ENCODE data around the gene PRKAR1B.

Gene PRKAR1B

GRCh38 chr7:725223-726005, 1.7 kb downstream of the PRKAR1B start:
- no peak for DNase-seq (ENCODE audit: low read depth in 1 of 2, low spot score in 1 of 2)

GRCh38 chr7:724298-724697, 2.8 kb downstream of the PRKAR1B start:
- DNase-seq (ENCODE audit: low read depth in 1 of 2, low spot score in 1 of 2): no peak

GRCh38 chr7:723541-723940, 3.5 kb downstream of the PRKAR1B start:
- no peak for DNase-seq (ENCODE audit: low read depth in 1 of 2, low spot score in 1 of 2)

DNA sequence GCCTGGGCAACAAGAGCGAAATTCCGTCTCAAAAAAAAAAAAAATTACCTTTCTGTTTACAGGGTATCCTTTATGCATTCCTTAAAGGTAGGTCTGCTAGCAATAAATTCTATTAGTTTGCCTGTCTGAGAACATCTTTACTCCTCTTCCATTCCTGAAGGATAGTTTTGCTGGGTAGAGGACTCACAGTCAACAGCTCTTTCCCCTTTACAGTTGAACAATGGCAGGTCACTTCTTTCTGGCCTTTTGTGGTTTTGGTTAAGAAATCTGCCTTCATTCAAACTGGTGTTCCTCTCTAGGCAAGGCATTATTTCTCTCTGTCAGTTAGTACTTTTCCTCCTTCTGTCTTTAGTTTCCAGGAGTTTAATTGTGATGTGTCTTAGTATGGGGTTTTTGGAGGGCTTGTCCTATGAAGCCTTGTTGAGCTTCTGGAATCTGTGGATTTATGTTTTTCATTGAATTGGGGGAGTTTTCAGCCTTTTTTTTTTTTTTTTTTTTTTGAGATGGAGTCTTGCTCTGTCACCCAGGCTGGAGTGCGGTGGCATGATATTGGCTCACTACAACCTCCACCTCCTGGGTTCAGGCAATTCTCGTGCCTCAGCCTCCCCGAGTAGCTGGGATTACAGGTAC, 5.3 kb downstream of the PRKAR1B start:
- no peak for DNase-seq (ENCODE audit: low read depth in 1 of 2, low spot score in 1 of 2)

- DNase-seq (ENCODE audit: low read depth in 1 of 2, low spot score in 1 of 2): no peak
Observed at GRCh38 chr7:716636-717035, 10.4 kb downstream of the PRKAR1B start.

DNA sequence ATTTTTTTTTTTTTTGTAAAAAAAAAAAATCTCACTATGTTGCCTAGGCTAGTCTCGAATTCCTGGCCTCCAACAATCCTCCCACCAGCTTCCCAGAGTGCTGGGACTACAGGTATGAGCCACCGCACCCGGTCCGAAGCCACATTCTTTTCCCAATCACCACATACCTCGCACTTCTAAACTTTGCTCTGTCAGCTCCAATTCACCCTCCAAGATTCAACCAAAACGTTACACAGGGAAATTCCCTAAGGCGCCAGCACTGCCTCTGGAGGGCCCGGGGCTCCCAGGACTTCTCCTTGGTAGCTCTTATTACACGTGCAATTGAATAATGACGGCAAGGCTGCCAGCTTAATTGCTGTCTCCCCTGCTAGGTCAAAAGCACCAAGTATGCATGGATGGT, 10.9 kb downstream of the PRKAR1B start:
- DNase-seq (ENCODE audit: low read depth in 1 of 2, low spot score in 1 of 2): no peak

DNA sequence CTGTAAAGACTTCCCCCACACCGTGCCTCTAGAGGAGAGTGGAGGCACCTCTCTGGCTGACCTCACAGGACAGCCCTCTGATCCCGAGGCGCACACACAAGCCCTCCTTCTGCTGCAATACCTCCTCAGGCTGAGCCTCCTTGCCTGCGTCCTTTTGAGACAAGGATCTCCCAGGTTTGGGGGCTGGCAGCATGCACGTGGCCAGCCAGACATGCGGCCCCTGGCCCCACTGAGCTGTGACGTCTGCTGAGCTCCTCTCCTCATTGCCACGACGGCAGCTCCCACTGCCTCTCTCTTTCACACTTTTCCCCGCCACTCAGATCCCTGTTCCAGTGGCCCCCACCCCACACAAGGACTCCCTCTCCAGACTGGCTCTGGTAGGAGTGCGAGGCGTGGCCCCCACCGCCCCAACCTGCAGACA, 12.8 kb downstream of the PRKAR1B start:
- DNase-seq (ENCODE audit: low read depth in 1 of 2, low spot score in 1 of 2): no peak

DNA sequence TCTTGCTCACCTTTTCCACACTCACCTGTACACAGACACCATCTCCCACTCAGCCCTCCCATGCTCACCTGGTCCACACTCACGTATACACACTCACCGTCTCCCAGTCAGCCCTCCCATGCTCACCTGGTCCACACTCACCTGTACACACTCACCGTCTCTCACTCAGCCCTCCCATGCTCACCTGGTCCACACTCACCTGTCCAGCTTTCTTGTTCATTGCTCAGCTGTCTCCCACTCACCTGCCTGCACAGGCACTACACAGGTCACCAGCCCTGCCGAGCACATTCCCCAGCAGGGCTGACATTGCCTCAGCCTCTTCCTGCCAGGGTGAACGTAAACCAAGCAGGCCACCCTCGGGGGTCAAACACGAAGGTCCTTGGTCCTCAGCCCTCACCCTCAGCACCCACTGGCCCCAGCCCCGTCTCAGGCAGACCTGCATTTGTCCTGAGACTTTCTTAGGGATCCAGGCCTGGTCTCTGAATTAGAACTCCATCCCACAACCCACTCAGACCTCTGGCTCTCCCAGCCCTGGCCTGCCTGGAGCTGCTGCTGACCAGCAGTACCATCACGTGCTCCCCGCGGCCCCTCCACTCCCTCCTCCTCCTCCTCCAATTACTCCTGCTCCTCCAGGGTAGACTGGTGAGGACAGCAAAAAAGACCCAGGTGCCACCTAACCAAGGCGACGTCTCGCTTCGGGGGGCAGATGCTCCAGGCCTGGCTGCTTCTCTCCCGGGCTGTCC, 13.4 kb downstream of the PRKAR1B start:
- DNase-seq (ENCODE audit: low read depth in 1 of 2, low spot score in 1 of 2): no peak

DNA sequence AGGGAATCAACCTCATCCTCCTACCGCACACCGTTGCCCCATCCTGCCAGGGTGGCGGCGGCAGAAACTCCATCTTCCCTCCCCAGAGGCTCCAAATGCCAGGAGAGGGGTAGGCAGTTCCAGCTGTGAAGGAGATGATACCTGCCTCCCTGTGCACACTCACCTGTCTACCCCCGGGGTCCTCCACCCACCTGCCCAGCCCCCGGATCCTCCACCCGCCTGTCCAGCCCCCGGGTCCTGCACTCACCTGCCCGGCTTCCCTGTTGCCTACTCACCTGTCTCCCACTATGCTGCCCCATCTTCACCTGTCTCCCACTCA, 14.0 kb downstream of the PRKAR1B start:
- no peak for DNase-seq (ENCODE audit: low read depth in 1 of 2, low spot score in 1 of 2)

DNA sequence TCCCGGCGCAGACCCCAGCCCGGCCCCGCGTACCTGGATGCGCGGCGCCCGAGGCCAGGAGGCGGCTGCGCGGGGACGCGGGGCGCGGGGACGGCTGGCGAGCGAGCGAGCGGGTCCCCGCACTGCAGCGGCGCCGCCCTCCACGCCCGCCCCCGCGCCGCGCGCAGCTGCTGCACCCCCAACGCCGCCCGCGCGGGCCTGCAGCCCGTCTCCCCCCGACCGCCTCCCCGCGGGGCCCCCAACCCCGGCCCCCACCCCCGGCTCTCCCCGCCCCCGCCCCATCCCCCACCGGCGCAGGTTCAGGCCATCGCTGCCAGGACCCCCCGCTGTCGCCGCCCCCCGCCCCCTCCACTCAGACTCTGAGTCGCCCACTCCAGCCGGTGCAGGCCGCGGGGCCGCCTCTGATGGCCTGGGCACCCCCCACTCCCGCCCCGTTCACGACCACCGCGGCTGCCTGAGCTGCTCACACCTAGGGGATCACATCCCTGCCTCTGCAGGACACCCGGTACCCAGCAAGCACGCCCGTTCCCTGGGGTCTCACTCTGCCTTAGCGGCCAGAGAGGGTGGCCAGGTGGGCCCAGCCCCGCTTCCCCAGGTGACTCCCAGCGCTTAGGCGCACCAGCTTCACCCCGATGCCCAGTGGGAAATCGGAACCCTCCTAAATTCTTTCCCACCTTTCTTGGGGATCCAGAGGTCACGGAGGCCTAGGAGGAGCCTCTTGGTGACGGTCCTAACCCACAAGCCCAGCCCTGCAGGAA, 14.5 kb downstream of the PRKAR1B start:
- no peak for DNase-seq (ENCODE audit: low read depth in 1 of 2, low spot score in 1 of 2)

DNA sequence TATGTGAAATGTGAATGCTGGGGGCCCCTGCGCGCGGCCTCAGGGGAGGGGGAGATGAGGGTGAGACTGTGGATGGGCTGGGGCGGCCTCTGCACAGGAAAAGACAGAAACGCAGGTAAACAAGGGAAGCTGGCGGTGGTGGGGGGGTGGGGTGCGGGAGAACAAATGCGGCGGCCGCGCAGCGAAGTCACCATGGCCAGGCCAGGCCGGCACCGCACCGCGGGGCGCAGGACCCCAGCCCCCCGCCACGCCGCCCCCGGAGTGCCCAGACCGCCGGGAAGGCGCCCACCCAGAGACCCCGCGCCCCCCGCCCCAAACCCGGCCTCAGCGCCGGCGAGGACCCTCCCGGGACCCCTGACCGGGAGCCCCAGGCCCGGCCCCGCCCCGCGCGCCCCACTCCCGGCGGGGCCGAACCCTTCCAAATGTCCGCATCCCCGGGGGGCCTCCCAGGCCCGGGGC, 15.1 kb downstream of the PRKAR1B start:
- no peak for DNase-seq (ENCODE audit: low read depth in 1 of 2, low spot score in 1 of 2)

DNA sequence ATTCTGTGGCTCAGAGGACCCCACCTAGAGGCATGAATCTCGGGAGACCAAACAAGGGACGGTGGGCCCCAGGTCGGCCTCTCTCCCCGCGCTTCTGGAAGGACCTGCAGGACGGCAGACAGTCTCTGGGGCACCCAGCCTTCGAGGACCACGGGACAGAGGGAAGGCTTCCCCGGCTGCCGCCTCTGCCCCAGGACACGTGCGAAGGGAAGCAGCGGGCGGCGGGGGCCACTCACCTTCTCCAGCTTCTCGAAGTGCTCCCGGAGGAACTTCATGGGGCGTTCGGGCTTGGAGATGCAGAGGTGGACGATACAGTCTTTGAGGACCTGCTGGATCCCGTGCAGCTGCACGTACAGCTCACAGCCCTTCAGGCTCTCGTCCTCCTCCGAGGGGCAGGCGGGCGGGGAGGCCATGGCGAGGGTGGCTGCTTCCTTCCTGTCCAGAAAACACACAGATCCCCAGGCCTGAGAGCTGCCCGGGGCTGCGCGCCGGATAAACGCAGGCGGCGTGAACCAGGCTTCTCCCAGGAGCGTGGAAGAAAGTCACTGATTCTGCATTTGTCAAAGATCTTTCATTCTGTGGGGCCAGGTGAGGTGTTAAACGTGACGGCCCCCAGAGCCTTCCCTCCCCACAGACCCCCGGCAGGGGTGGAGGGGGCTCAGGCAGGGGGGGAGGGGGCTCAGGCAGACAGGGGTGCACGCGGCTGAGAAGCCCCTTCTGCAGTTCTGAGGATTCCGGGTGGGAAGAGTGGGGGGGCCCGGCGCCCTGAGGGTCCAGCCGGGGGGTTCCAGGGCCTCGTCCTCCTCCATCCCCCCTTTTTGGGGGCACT, 15.8 kb downstream of the PRKAR1B start:
- no peak for DNase-seq (ENCODE audit: low read depth in 1 of 2, low spot score in 1 of 2)

DNA sequence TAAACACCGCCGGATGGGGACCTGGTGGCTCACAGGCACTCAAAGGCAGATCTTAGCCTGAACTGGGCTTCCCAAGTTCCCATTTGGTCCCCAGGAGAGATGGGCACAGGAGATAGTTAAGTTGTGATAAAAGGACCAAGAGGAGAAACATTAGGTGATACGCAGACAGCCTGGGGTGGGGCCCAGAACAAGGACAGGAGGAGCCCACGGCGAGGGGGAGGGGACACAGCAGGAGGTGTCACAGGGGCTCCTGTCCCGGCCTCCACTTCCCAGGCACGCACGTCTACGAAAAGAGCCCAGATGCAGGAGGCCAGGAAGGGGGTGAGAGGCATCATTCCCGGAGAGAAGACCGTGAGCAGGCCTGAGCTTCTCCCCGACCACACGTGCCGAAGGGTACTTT, 16.9 kb downstream of the PRKAR1B start:
- no peak for DNase-seq (ENCODE audit: low read depth in 1 of 2, low spot score in 1 of 2)

- no peak for DNase-seq (ENCODE audit: low read depth in 1 of 2, low spot score in 1 of 2)
Observed at GRCh38 chr7:707296-708000, 19.6 kb downstream of the PRKAR1B start.

- DNase-seq (ENCODE audit: low read depth in 1 of 2, low spot score in 1 of 2): no peak
Observed at GRCh38 chr7:706721-707120, 20.4 kb downstream of the PRKAR1B start.

DNA sequence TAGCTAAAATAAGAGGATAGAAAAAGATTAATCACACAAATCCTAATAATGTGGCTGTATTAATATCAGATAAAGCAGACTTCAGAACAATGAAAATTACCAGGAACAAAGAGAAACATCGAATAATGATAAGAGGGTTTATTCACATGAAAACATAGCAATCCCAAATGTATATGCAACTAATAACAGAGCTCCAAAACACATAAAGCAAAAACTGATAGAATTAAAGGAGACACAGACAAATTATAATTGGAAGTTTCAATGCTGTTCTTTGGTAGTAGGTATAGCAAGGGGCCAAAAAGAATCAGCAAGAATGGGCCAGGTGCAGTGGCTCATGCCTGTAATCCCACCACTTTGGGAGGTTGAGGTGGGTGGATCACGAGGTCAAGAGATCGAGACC, 24.0 kb downstream of the PRKAR1B start:
- no peak for DNase-seq (ENCODE audit: low read depth in 1 of 2, low spot score in 1 of 2)

- no peak for DNase-seq (ENCODE audit: low read depth in 1 of 2, low spot score in 1 of 2)
Observed at GRCh38 chr7:701086-701671, 25.9 kb downstream of the PRKAR1B start.

DNA sequence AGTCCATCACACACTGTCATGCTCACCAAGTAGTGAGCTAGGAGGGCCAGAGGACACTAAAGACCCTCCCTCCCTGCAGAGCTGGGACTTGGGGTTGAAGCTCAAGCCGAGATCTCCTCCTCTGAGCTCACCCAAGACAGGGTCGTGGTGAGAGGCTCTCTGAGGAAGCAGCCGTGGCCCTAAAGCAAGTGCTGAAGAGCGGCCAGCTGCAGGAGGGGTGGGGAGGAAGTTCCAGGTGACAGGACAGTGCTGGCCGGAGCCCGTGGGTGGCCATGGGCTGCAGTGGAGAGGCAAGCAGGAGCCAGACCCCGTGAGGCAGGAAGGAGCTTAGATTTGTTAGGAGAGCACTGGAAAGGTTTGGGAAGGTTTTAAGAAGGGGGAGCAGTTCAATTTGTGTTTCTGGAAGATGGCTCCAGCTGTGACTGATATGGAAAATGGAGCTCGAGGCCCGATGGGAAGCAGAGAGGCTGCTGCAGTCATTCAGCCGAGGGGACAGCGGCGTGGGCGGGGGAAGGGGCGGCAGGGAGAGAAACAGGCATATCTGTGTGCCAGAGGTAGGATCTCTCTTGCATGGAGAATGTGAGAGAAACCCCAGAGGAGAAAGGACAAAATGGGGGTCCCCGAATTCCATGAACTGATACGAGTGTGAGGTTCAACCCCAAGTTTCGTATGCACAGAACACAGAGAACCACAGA, 27.5 kb downstream of the PRKAR1B start:
- DNase-seq (ENCODE audit: low read depth in 1 of 2, low spot score in 1 of 2): no peak

Data from activated T-helper 1 cell treated with anti-CD3 and anti-CD28 coated beads, Interleukin-2, amount 50 U/mL, for 16 hours (primary cell).